ENCODE results near the gene EVI5. TPM values are rescaled to one million over a fixed set of nuclear protein-coding genes. Genes with fewer than 3 reads are reported as not detected.

EVI5 gene
- total and polyA plus RNA-seq, 11 donors, result 3.5 to 34.6 (median 23.5) TPM

- no peak overlapping the region for H3K27ac ChIP-seq
- H3K4me1 ChIP-seq, result no peaks in the 10 kb centered on the region
- intact Hi-C loops (cut with DNase I), result no loop called here
- 97 to 99% (median 97%) methylated on average over 4 of the region's 4 CpGs for WGBS, 4 donors
- H3K27me3 ChIP-seq, result no peaks in the 10 kb centered on the region
- peaks cover 0 to 67% (median 20%) of the 10 kb centered on the region in 9 donors for H3K36me3 ChIP-seq
- H3K9me3 ChIP-seq, result no peaks in the 10 kb centered on the region
- H3K4me3 ChIP-seq, result no peak overlapping the region
- DNase-seq (no peak), ATAC-seq (no peak)
- TF ChIP-seq, protein P1, sequence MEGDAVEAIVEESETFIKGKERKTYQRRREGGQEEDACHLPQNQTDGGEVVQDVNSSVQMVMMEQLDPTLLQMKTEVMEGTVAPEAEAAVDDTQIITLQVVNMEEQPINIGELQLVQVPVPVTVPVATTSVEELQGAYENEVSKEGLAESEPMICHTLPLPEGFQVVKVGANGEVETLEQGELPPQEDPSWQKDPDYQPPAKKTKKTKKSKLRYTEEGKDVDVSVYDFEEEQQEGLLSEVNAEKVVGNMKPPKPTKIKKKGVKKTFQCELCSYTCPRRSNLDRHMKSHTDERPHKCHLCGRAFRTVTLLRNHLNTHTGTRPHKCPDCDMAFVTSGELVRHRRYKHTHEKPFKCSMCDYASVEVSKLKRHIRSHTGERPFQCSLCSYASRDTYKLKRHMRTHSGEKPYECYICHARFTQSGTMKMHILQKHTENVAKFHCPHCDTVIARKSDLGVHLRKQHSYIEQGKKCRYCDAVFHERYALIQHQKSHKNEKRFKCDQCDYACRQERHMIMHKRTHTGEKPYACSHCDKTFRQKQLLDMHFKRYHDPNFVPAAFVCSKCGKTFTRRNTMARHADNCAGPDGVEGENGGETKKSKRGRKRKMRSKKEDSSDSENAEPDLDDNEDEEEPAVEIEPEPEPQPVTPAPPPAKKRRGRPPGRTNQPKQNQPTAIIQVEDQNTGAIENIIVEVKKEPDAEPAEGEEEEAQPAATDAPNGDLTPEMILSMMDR (IDR thresholded peaks at IDR 0.05), result no peak
- no peak for TF ChIP-seq POLR2A (IDR thresholded peaks at IDR 0.05)
These were observed 104.9 kb downstream of the EVI5 start for GRCh38 chr1:92679980-92680379.

DNA sequence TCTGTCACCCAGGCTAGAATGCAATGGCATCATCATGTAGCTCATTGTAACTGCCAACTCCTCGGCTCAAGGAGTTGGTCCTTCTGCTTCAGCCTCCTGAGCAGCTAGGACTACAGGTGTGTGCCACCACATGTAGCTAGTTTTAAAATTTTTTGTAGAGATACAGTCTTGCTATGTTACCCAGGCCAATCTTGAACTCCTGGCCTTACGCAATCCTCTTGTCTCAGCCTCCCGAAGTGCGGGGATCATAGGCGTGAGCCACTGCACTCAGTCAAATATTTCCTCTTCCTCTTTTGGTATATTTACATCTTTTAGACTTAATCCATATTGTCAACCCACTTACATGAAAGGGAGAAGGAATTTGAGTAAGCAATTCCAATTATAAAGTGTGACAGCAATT lies 121.1 kb downstream of the EVI5 start:
- no peak for ATAC-seq
- no peaks in the 10 kb centered on the region for H3K27me3 ChIP-seq
- H3K36me3 ChIP-seq, result peaks cover 0 to 63% (median 9%) of the 10 kb centered on the region in 9 donors
- WGBS, 4 donors, result 91 to 95% (median 92%) methylated on average over 5 of the region's 5 CpGs
- DNase-seq, result no peak
- peaks cover 0 to 2% (median 0%) of the 10 kb centered on the region in 12 donors for H3K9me3 ChIP-seq
- H3K27ac ChIP-seq, result no peak overlapping the region
- H3K4me3 ChIP-seq, result no peak overlapping the region
- no peaks in the 10 kb centered on the region for H3K4me1 ChIP-seq
- intact Hi-C loops (cut with DNase I), result no loop called here
- TF ChIP-seq POLR2A (IDR thresholded peaks at IDR 0.05), result no peak
- TF ChIP-seq, protein P1 (IDR thresholded peaks at IDR 0.05), result no peak

GRCh38 chr1:92662048-92662447 lies 122.9 kb downstream of the EVI5 start:
- ATAC-seq (no peak), DNase-seq (no peak)
- H3K4me1 ChIP-seq, result no peaks in the 10 kb centered on the region
- no peak overlapping the region for H3K4me3 ChIP-seq
- peaks cover 0 to 70% (median 17%) of the 10 kb centered on the region in 9 donors for H3K36me3 ChIP-seq
- no peaks in the 10 kb centered on the region for H3K27me3 ChIP-seq
- no peak overlapping the region for H3K27ac ChIP-seq
- no peak for TF ChIP-seq POLR2A (IDR thresholded peaks at IDR 0.05)
- TF ChIP-seq, protein P1 (IDR thresholded peaks at IDR 0.05), result no peak
- peaks cover 0 to 11% (median 0%) of the 10 kb centered on the region in 12 donors for H3K9me3 ChIP-seq
- intact Hi-C loops (cut with DNase I), result no loop called here
- WGBS, 4 donors, result 96 to 98% (median 97%) methylated on average over 3 of the region's 3 CpGs

- Histone ChIP-seq H3K27ac (no peak overlapping the region), H3K4me1 (no peaks in the 10 kb centered on the region), H3K4me3 (no peak overlapping the region), H3K36me3 (peaks cover 0 to 55% (median 28%) of the 10 kb centered on the region in 9 donors), H3K27me3 (no peaks in the 10 kb centered on the region), H3K9me3 (peaks cover 0 to 44% (median 28%) of the 10 kb centered on the region in 12 donors)
- no peak for ATAC-seq
- WGBS, 4 donors, result 98 to 100% (median 100%) methylated on average over 1 of the region's 1 CpG
- TF ChIP-seq POLR2A (IDR thresholded peaks at IDR 0.05), result no peak
- TF ChIP-seq, protein P1 (IDR thresholded peaks at IDR 0.05), result no peak
- intact Hi-C loops (cut with DNase I), result no loop called here
- no peak for DNase-seq
These were observed 127.2 kb downstream of the EVI5 start for GRCh38 chr1:92657701-92658100.
